H1 (cell line): Measurements from ENCODE around the gene ATP11A. TPM values are rescaled to one million over a fixed set of nuclear protein-coding genes. Genes with fewer than 3 reads are reported as not detected.

Experiments used
- CTCF ChIA-PET: fragments of 300-600 bp; sonication (Branson Sonifier 250); formaldehyde crosslinking; loops from one replicate; lab custom pipeline; 2021; ENCODE audit not compliant: partially characterized antibody; lab: Charles Lee
- POLR2A ChIA-PET: fragments of 300-600 bp; sonication (Branson Sonifier 250); formaldehyde crosslinking; loops from one replicate; lab custom pipeline; 2021; ENCODE audit warnings: inconsistent platforms; ENCODE audit not compliant: partially characterized antibody; lab: Charles Lee
- DNase-seq, 2 experiments: peaks; one replicate each; pipeline versions ENCODE4 v3.0.0 to v3.0.0-alpha.2; 2010 to 2022; ENCODE audit warnings: low spot score in 2 of 2, low read depth in 1 of 2, mixed read lengths in 1 of 2
- FAIRE-seq: peaks from 2 replicates; lab custom pipeline; 2011; peaks lifted over from hg19 to GRCh38; lab: Jason Lieb, UNC
- H2AFZ ChIP-seq: 2 replicates; pipeline ENCODE4 v1.8.1; 2012; ENCODE audit warnings: low read length, inconsistent platforms
- H2AK5ac ChIP-seq: 2 replicates; pipeline ENCODE4 v1.6.1; 2013; ENCODE audit warnings: low read depth, low read length
- H2BK120ac ChIP-seq: replicated peaks from 2 replicates; pipeline ENCODE3; 2013; ENCODE audit warnings: low read depth, low read length, inconsistent platforms
- H2BK12ac ChIP-seq: 2 replicates; pipeline ENCODE4 v1.6.1; 2013; ENCODE audit warnings: low read depth, low read length
- H2BK15ac ChIP-seq: 2 replicates; pipeline ENCODE4 v1.6.1; 2013; ENCODE audit warnings: low read length
- H2BK20ac ChIP-seq: 2 replicates; pipeline ENCODE4 v1.6.1; 2013; ENCODE audit warnings: low read length
- H2BK5ac ChIP-seq: 2 replicates; pipeline ENCODE4 v1.6.1; 2013; ENCODE audit warnings: low read depth, low read length
- H3K14ac ChIP-seq: 2 replicates; pipeline ENCODE4 v1.6.1; 2013; ENCODE audit warnings: inconsistent platforms; ENCODE audit not compliant: insufficient read length
- H3K18ac ChIP-seq: 2 replicates; pipeline ENCODE4 v1.6.1; 2013; ENCODE audit warnings: low read length; ENCODE audit errors: extremely low read depth
- H3K23ac ChIP-seq: 2 replicates; pipeline ENCODE4 v1.6.1; 2013; ENCODE audit warnings: inconsistent platforms; ENCODE audit not compliant: insufficient read length
- H3K23me2 ChIP-seq: 2 replicates; pipeline ENCODE4 v1.6.1; 2013; ENCODE audit warnings: low read depth, low read length
- H3K27ac ChIP-seq: 2 replicates; pipeline ENCODE4 v1.6.1; 2011; ENCODE audit warnings: low read depth, low read length, inconsistent platforms
- H3K27me3 ChIP-seq, 4 experiments: replicated peaks in 1 of 4; 1 replicate in 1 of 4; 2 replicates in 3 of 4; pipeline versions ENCODE4 v1.6.1 to v1.8.1; 2011 to 2013; ENCODE audit warnings: low read length in 3 of 4, mild to moderate bottlenecking in 3 of 4, inconsistent platforms in 2 of 4, mixed read lengths in 2 of 4, moderate library complexity in 1 of 4; ENCODE audit not compliant: control insufficient read depth in 3 of 4, insufficient read depth in 3 of 4; ENCODE audit errors: extremely low read depth in 1 of 4
- H3K36me3 ChIP-seq, 4 experiments: 2 replicates each; pipeline versions ENCODE4 v1.6.1 to v1.8.1; 2011 to 2013; ENCODE audit warnings: mild to moderate bottlenecking in 4 of 4, low read length in 3 of 4, moderate library complexity in 2 of 4, control low read depth in 1 of 4, inconsistent platforms in 1 of 4; ENCODE audit not compliant: insufficient read depth in 4 of 4, control insufficient read depth in 2 of 4
- H3K4ac ChIP-seq: replicated peaks from 2 replicates; pipeline ENCODE3; 2013; ENCODE audit warnings: low read length, low read depth, mixed read lengths, inconsistent platforms; ENCODE audit not compliant: insufficient read length
- H3K4me1 ChIP-seq, 4 experiments: replicated peaks in 1 of 4; 1 replicate in 1 of 4; 2 replicates in 3 of 4; pipeline versions ENCODE4 v1.6.1 to v1.8.1; 2011 to 2013; ENCODE audit warnings: low read length in 3 of 4, inconsistent platforms in 2 of 4, mixed read lengths in 1 of 4; ENCODE audit not compliant: insufficient read depth in 4 of 4, control insufficient read depth in 3 of 4
- H3K4me2 ChIP-seq, 2 experiments: 2 replicates each; pipeline versions ENCODE4 v1.6.1 to v1.8.1; 2011 to 2013; ENCODE audit warnings: low read depth in 2 of 2, low read length in 2 of 2, control low read depth in 1 of 2, inconsistent platforms in 1 of 2, mild to moderate bottlenecking in 1 of 2; ENCODE audit not compliant: insufficient read depth in 1 of 2
- H3K4me3 ChIP-seq, 4 experiments: fragments of 200-600, 300-600 bp in 1 of 4; sonication (generic), shearing (Covaris generic), sonication (Bioruptor Twin) in 1 of 4; 2 replicates each; pipeline versions ENCODE4 v1.5.1 to v1.8.1; 2011 to 2016; ENCODE audit warnings: low read length in 4 of 4, low read depth in 3 of 4, control low read depth in 2 of 4, inconsistent platforms in 2 of 4, mild to moderate bottlenecking in 2 of 4, mixed read lengths in 1 of 4, moderate library complexity in 1 of 4; ENCODE audit not compliant: insufficient read depth in 2 of 4; ENCODE audit errors: extremely low read depth in 1 of 4
- H3K56ac ChIP-seq: replicated peaks from 2 replicates; pipeline ENCODE3; 2013; ENCODE audit warnings: low read depth, mild to moderate bottlenecking, mixed read lengths, low read length, inconsistent platforms; ENCODE audit not compliant: insufficient read length
- H3K79me1 ChIP-seq: 2 replicates; pipeline ENCODE4 v1.6.1; 2013; ENCODE audit warnings: low read depth, low read length, control low read depth
- H3K79me2 ChIP-seq, 2 experiments: 2 replicates each; pipeline versions ENCODE4 v1.6.1 to v1.8.1; 2012 to 2013; ENCODE audit warnings: low read length in 2 of 2, mild to moderate bottlenecking in 2 of 2, inconsistent platforms in 1 of 2; ENCODE audit not compliant: insufficient read depth in 2 of 2, control insufficient read depth in 1 of 2
- H3K9ac ChIP-seq, 4 experiments: replicated peaks in 1 of 4; 1 replicate in 1 of 4; 2 replicates in 3 of 4; pipeline versions ENCODE4 v1.6.1 to v1.8.1; 2011 to 2013; ENCODE audit warnings: low read depth in 3 of 4, low read length in 3 of 4, control low read depth in 2 of 4, mild to moderate bottlenecking in 2 of 4, moderate library complexity in 2 of 4, inconsistent platforms in 1 of 4; ENCODE audit errors: extremely low read depth in 1 of 4
- H3K9me3 ChIP-seq, 2 experiments: 2 replicates each; pipeline versions ENCODE4 v1.6.1 to v1.8.1; 2012 to 2013; ENCODE audit warnings: mild to moderate bottlenecking in 2 of 2, moderate library complexity in 2 of 2, control low read depth in 1 of 2, inconsistent platforms in 1 of 2, low read depth in 1 of 2, low read length in 1 of 2, mixed read lengths in 1 of 2; ENCODE audit not compliant: insufficient read depth in 2 of 2
- H4K20me1 ChIP-seq, 2 experiments: replicated peaks in 1 of 2; 2 replicates each; pipeline versions ENCODE3 to v1.8.1; 2011 to 2013; ENCODE audit warnings: inconsistent platforms in 2 of 2, low read length in 2 of 2, mild to moderate bottlenecking in 1 of 2; ENCODE audit not compliant: insufficient read depth in 2 of 2, control insufficient read depth in 1 of 2
- H4K5ac ChIP-seq: 2 replicates; pipeline ENCODE4 v1.6.1; 2013; ENCODE audit warnings: low read length, low read depth, mixed read lengths, inconsistent platforms; ENCODE audit not compliant: insufficient read length
- H4K8ac ChIP-seq: 2 replicates; pipeline ENCODE4 v1.8.0; 2013; ENCODE audit warnings: mild to moderate bottlenecking, moderate library complexity, low read length, inconsistent platforms; ENCODE audit not compliant: insufficient read depth; ENCODE audit errors: extremely low read depth
- H4K91ac ChIP-seq: replicated peaks from 2 replicates; pipeline ENCODE3; 2013; ENCODE audit warnings: low read length, mixed read lengths, inconsistent platforms; ENCODE audit not compliant: insufficient read length
- BACH1 ChIP-seq: IDR thresholded peaks from 2 replicates; pipeline ENCODE4 v1.6.1; 2012; ENCODE audit warnings: low read length, improper control_type of control experiment
- CTBP2 ChIP-seq: IDR thresholded peaks from 2 replicates; pipeline ENCODE4 v1.7.0; 2011; ENCODE audit warnings: borderline replicate concordance, mild to moderate bottlenecking, moderate library complexity, mixed read lengths, low read length; ENCODE audit not compliant: insufficient read depth, insufficient read length
- CTCF ChIP-seq, 3 experiments: IDR thresholded peaks; 1 replicate in 2 of 3; 2 replicates in 1 of 3; pipeline versions ENCODE4 v1.5.1 to v1.6.1; 2011; ENCODE audit warnings: low read length in 3 of 3, mild to moderate bottlenecking in 3 of 3, inconsistent platforms in 2 of 3, low read depth in 1 of 3, moderate library complexity in 1 of 3; ENCODE audit not compliant: insufficient read depth in 1 of 3; ENCODE audit errors: control extremely low read depth in 1 of 3
- E2F6 ChIP-seq: IDR thresholded peaks from 2 replicates; pipeline ENCODE4 v1.6.1; 2012; ENCODE audit warnings: inconsistent platforms
- POLR2A ChIP-seq, 2 experiments: IDR thresholded peaks; 1 replicate in 1 of 2; 2 replicates in 1 of 2; pipeline ENCODE4 v1.6.1; 2011; ENCODE audit warnings: low read depth in 2 of 2, low read length in 2 of 2, mild to moderate bottlenecking in 2 of 2; ENCODE audit errors: control extremely low read depth in 1 of 2
- POLR2AphosphoS5 ChIP-seq: IDR thresholded peaks from 2 replicates; pipeline ENCODE4 v1.6.1; 2011; ENCODE audit warnings: low read depth, low read length
- SAP30 ChIP-seq: fragments of 300-600 bp; sonication (generic); IDR thresholded peaks from 2 replicates; pipeline ENCODE4 v1.7.1; 2012; ENCODE audit warnings: low read length, moderate library complexity, mild to moderate bottlenecking, inconsistent platforms; ENCODE audit not compliant: insufficient read depth, insufficient replicate concordance
- SIRT6 ChIP-seq: IDR thresholded peaks from one replicate; pipeline ENCODE4 v1.7.1; 2012; ENCODE audit warnings: low read length, inconsistent platforms
- SP4 ChIP-seq: IDR thresholded peaks from 2 replicates; pipeline ENCODE4 v1.6.1; 2012; ENCODE audit warnings: low read length, inconsistent platforms
- WGBS, 2 experiments: shearing (Covaris generic) in 1 of 2; methylation state at CpG; one replicate each; pipeline versions ENCODE4 v1.1.6 to v1.1.7; 2013 to 2015; ENCODE audit warnings: low lambda C conversion rate in 2 of 2, mixed read lengths in 2 of 2, inconsistent platforms in 1 of 2, low coverage in 1 of 2, missing lambda C conversion rate in 1 of 2; ENCODE audit not compliant: insufficient replicate concordance in 2 of 2, insufficient coverage in 1 of 2, insufficient read length in 1 of 2; ENCODE audit errors: extremely low coverage in 1 of 2, missing lambda C conversion rate in 1 of 2; 5-methylcytosine and 5-hydroxymethylcytosine counted together
- polyA plus RNA-seq, 7 experiments: library from polyadenylated mRNA; depleted of rRNA in 3 of 7; stranded (reverse) in 5 of 7; unstranded in 2 of 7; fragments of >200 nt in 5 of 7; fragments of 200-250 nt in 2 of 7; gene quantifications; 1 replicate in 5 of 7; 2 replicates in 1 of 7; 4 replicates in 1 of 7; pipeline versions ENCODE4 v1.2.1 to v1.2.3, GENCODE V29; 2011 to 2013; ENCODE audit warnings: missing spikeins in 2 of 7, mixed read lengths in 2 of 7
- total RNA-seq: library from RNA; stranded (reverse); fragmentation: NEBNext Ultra II Directional; extraction: Animal tissue kit (Norgen Biotek cat#: 25700); gene quantifications from 2 replicates; pipeline ENCODE4 v1.2.1, GENCODE V29; 2021

The ATP11A gene
- total and polyA plus RNA-seq, 2 of the 8 experiments (the other 6 are each of a cell fraction or from before 2014, with no cell fraction given) = 28.8 to 72.9 TPM

GRCh38 chr13:112885782-112886268 is 196.0 kb downstream of the ATP11A start:
- POLR2A ChIA-PET = interaction anchor here (0.6 to 1.8 kb wide), 8 partner anchors 9 to 304 kb away, joined by 3 to 6 read pairs (median 4); no protein-coding TSS in a partner anchor
- no peak overlapping the region for H3K23ac ChIP-seq
- peaks cover 0 to 8% of the 10 kb centered on the region in 2 experiments for H4K20me1 ChIP-seq
- peak overlapping the region in 1 of 4 experiments; percentile 9; a peak in 1 of 8 replicates for H3K4me3 ChIP-seq
- H2BK20ac ChIP-seq = no peak overlapping the region
- no peak overlapping the region for H2AK5ac ChIP-seq
- DNase-seq (peak; percentile 71 to 84), FAIRE-seq (peak; percentile 50)
- no peak overlapping the region for H3K14ac ChIP-seq
- WGBS, 2 experiments = 35% methylated on average over 25 of the region's 25 CpGs; no CpG with 5 or more reads in 1 of the 2 experiments
- 0 out of 2 replicates have a peak overlapping the region, but pooled peaks have one; percentile 28 for H2BK5ac ChIP-seq
- no peak overlapping the region for H3K18ac ChIP-seq
- peaks cover 0 to 17% (median 9%) of the 10 kb centered on the region in 4 experiments; a peak in 6 of 7 replicates for H3K4me1 ChIP-seq
- peak overlapping the region; percentile 17 to 44; a peak in 2 of 4 replicates for H3K4me2 ChIP-seq
- no peak overlapping the region for H4K5ac ChIP-seq
- no peak overlapping the region for H2BK12ac ChIP-seq
- H3K56ac ChIP-seq = no peak overlapping the region
- no peak overlapping the region for H3K9ac ChIP-seq
- H2AFZ ChIP-seq = no peak overlapping the region
- CTCF ChIA-PET = interaction anchor here (0.7 to 5.6 kb wide), 13 partner anchors 7 to 1458 kb away, joined by 3 to 31 read pairs (median 3); no protein-coding TSS in a partner anchor
- H3K36me3 ChIP-seq = peaks cover 0 to 13% (median 4%) of the 10 kb centered on the region in 4 experiments; a peak in 4 of 8 replicates
- no peak overlapping the region for H2BK15ac ChIP-seq
- no peaks in the 10 kb centered on the region for H3K9me3 ChIP-seq
- no peaks in the 10 kb centered on the region for H3K79me1 ChIP-seq
- no peak overlapping the region for H2BK120ac ChIP-seq
- H3K27ac ChIP-seq = no peak overlapping the region
- H3K79me2 ChIP-seq = no peaks in the 10 kb centered on the region
- H3K27me3 ChIP-seq = peaks cover 0 to 10% (median 5%) of the 10 kb centered on the region in 4 experiments; a peak in 6 of 7 replicates
- no peak overlapping the region for H4K91ac ChIP-seq
- no peaks in the 10 kb centered on the region for H3K23me2 ChIP-seq
- H3K4ac ChIP-seq = no peak overlapping the region
- H4K8ac ChIP-seq = no peak overlapping the region; the same call in 1 of the 2 replicates
- TF ChIP-seq SAP30 (no peak), SIRT6 (no peak), CTBP2 (no peak), CTCF (IDR thresholded peaks at IDR 0.05; ENCODE audit: control extremely low read depth in 1 of 3, insufficient read depth in 1 of 3, low read depth in 1 of 3, low read length in 3 of 3) (0 out of 4 replicates have a peak, but pooled peaks of 1 of the 3 experiments have one; percentile 1), POLR2A (IDR thresholded peaks at IDR 0.05; ENCODE audit: control extremely low read depth in 1 of 2, low read depth in 2 of 2, low read length in 2 of 2) (peak in 1 of 2 experiments; percentile 35; a peak in 1 of 3 replicates), POLR2AphosphoS5 (peak; percentile 71; the same call in 1 of the 2 replicates), SP4 (no peak), E2F6 (peak; percentile 66; the same call in 1 of the 2 replicates), BACH1 (peak; percentile 39; the same call in 1 of the 2 replicates)
